Uterus (tissue), 4 donors: ENCODE measurements around the gene HIPK4. TPM values are rescaled to one million over a fixed set of nuclear protein-coding genes. Genes with fewer than 3 reads are reported as not detected.
"Not testable (repeated sequence)": the region's sequence is repeated elsewhere in the genome, so short reads cannot be mapped to it uniquely, and the experiment has no call there.

Source experiments
- DNase-seq, 2 donors: peaks; one replicate each; pipeline ENCODE4 v3.0.0-alpha.2; 2019 to 2020
- H3K27ac ChIP-seq, 2 donors: fragments of 200-600 bp; sonication (generic); 1 replicate in 1 of 2; 2 replicates in 1 of 2; pipeline ENCODE4 v1.5.1; 2016 to 2018
- H3K27me3 ChIP-seq, 2 donors: fragments of 200-600 bp; sonication (generic); one replicate each; pipeline ENCODE4 v1.5.1; 2018 to 2019; ENCODE audit warnings: control low read depth in 1 of 2
- H3K36me3 ChIP-seq, 2 donors: fragments of 200-600 bp; sonication (generic); one replicate each; pipeline ENCODE4 v1.5.1; 2019; ENCODE audit warnings: control low read depth in 1 of 2
- H3K4me1 ChIP-seq, 2 donors: fragments of 200-600 bp; sonication (generic); one replicate each; pipeline ENCODE4 v1.5.1; 2018 to 2019; ENCODE audit warnings: control low read depth in 1 of 2
- H3K4me3 ChIP-seq, 2 donors: fragments of 200-600 bp; sonication (generic); 1 replicate in 1 of 2; 2 replicates in 1 of 2; pipeline ENCODE4 v1.5.1; 2018 to 2019; ENCODE audit warnings: mild to moderate bottlenecking in 1 of 2
- H3K9me3 ChIP-seq, 2 donors: fragments of 200-600 bp; sonication (generic); one replicate each; pipeline ENCODE4 v1.5.1; 2019; ENCODE audit warnings: control low read depth in 1 of 2
- CTCF ChIP-seq, 4 experiments: fragments of 200-600 bp in 2 of 4; fragments of 450-650 bp in 2 of 4; sonication (generic) in 2 of 4; IDR thresholded peaks; one replicate each; pipeline ENCODE4 v1.5.1; 2016 to 2019; ENCODE audit warnings: antibody characterized with exemption in 4 of 4, mild to moderate bottlenecking in 2 of 4, moderate library complexity in 1 of 4
- POLR2A ChIP-seq, 2 donors: fragments of 450-650 bp; IDR thresholded peaks; one replicate each; pipeline ENCODE4 v1.6.1; 2016; ENCODE audit warnings: antibody characterized with exemption in 2 of 2, mild to moderate bottlenecking in 1 of 2, moderate library complexity in 1 of 2
- intact Hi-C: fragments of 100-400 bp; cut with DNase I; formaldehyde crosslinking; loops from one replicate; pipeline ENCODE4 v1.15.1; 2023; ENCODE audit warnings: low total_unique reads
- microRNA-seq: library from miRNA; unstranded; fragments of <30 nt; microRNA quantifications from one replicate; pipeline ENCODE4, GENCODE V29; 2016; ENCODE audit warnings: borderline microRNAs expressed, borderline replicate concordance
- small RNA-seq: library from RNA; depleted of rRNA; stranded (forward); fragments of <200 nt; gene quantifications from one replicate; pipeline ENCODE3, GENCODE V24; 2016
- total RNA-seq, 4 donors: library from RNA; depleted of rRNA in 3 of 4; stranded (reverse); fragments of >200 nt in 3 of 4; gene quantifications; one replicate each; pipeline versions ENCODE4 v1.1.0 to v1.2.4, GENCODE V29; 2014 to 2023
- donor health status: DM: yes; HTN: yes; CAD: no.

Gene HIPK4
- total RNA-seq, 4 donors from 2014 or later: 0.40 to 0.48 TPM; not detected in 2

GRCh38 chr19:40335101-40335500 is 54.9 kb downstream of the HIPK4 start:
- Histone ChIP-seq H3K27me3 (no peaks in the 10 kb centered on the region), H3K4me1 (no peaks in the 10 kb centered on the region), H3K36me3 (no peaks in the 10 kb centered on the region), H3K27ac (no peak overlapping the region), H3K4me3 (no peak overlapping the region), H3K9me3 (no peaks in the 10 kb centered on the region)
- intact Hi-C loops: no loop called here
- TF ChIP-seq POLR2A (IDR thresholded peaks at IDR 0.05): no peak
- no peak for TF ChIP-seq CTCF (IDR thresholded peaks at IDR 0.05)
- DNase-seq: no peak

- H3K27ac ChIP-seq, H3K36me3 ChIP-seq, intact Hi-C loops, H3K9me3 ChIP-seq, H3K27me3 ChIP-seq, H3K4me3 ChIP-seq, H3K4me1 ChIP-seq, DNase-seq: not testable (repeated sequence)
Measured at GRCh38 chr19:40333083-40333482, 56.9 kb downstream of the HIPK4 start.

GRCh38 chr19:40332669-40333068 is 57.3 kb downstream of the HIPK4 start:
- H3K4me3 ChIP-seq: no peak overlapping the region
- TF ChIP-seq POLR2A (IDR thresholded peaks at IDR 0.05): no peak
- no peak for TF ChIP-seq CTCF (IDR thresholded peaks at IDR 0.05)
- H3K27ac ChIP-seq: no peak overlapping the region
- no peaks in the 10 kb centered on the region for H3K36me3 ChIP-seq
- H3K9me3 ChIP-seq: no peaks in the 10 kb centered on the region
- no peaks in the 10 kb centered on the region for H3K4me1 ChIP-seq
- no peak for DNase-seq
- no peaks in the 10 kb centered on the region for H3K27me3 ChIP-seq
- intact Hi-C loops: no loop called here

- no peaks in the 10 kb centered on the region for H3K9me3 ChIP-seq
- H3K4me1 ChIP-seq: no peaks in the 10 kb centered on the region
- TF ChIP-seq POLR2A (IDR thresholded peaks at IDR 0.05) (no peak), CTCF (IDR thresholded peaks at IDR 0.05) (no peak)
- H3K27ac ChIP-seq: no peak overlapping the region
- DNase-seq: no peak
- H3K4me3 ChIP-seq: no peak overlapping the region
- H3K27me3 ChIP-seq: no peaks in the 10 kb centered on the region
- intact Hi-C loops: no loop called here
- no peaks in the 10 kb centered on the region for H3K36me3 ChIP-seq
Measured at GRCh38 chr19:40331052-40331451, 58.9 kb downstream of the HIPK4 start.

Small RNAs within 50 kb of the gene (microRNA-seq; reads per million reads assigned to microRNA genes)
- gene MIR6796: not detected

Small RNAs within 50 kb of the gene (small RNA-seq; reads per million reads assigned to genes)
- gene MIR6796 (not detected), gene RF00019 (not detected)

Other genes with a start within 250 kb of the HIPK4 start
- gene MAP3K10, start 198.8 kb downstream of the HIPK4 start, total RNA-seq: 10 to 100 TPM in 1 of 4 donors, 1 to 10 TPM in 3; 1.0 to 29.0 (median 3.1) TPM
- gene TTC9B, start 171.8 kb downstream of the HIPK4 start, total RNA-seq: not detected
- under 1 TPM in 2 of 4 donors, not detected in 2; 0.21 to 0.61 TPM for gene CCNP, start 163.5 kb downstream of the HIPK4 start, total RNA-seq
- gene AKT2, start 104.8 kb downstream of the HIPK4 start, total RNA-seq: 100 to 1,000 TPM in 2 of 4 donors, 10 to 100 TPM in 2; 32.6 to 177 (median 95.2) TPM
- gene C19orf47, start 41.8 kb downstream of the HIPK4 start, total RNA-seq: 10 to 100 TPM in 2 of 4 donors, 1 to 10 TPM in 2; 7.1 to 21.2 (median 13.3) TPM
- 100 to 1,000 TPM; 108 to 372 (median 158) TPM for gene PLD3, start 41.5 kb downstream of the HIPK4 start, total RNA-seq
- gene PRX, start 23.2 kb upstream of the HIPK4 start, total RNA-seq: 1 to 10 TPM; 3.3 to 7.5 (median 4.8) TPM
- 10 to 100 TPM in 3 of 4 donors, 1 to 10 TPM in 1; 3.1 to 18.4 (median 15.8) TPM for gene SERTAD1, start 35.8 kb upstream of the HIPK4 start, total RNA-seq
- 10 to 100 TPM in 3 of 4 donors, 1 to 10 TPM in 1; 1.0 to 81.5 (median 44.7) TPM for gene SERTAD3, start 54.2 kb upstream of the HIPK4 start, total RNA-seq
- 100 to 1,000 TPM in 2 of 4 donors, 10 to 100 TPM in 2; 51.5 to 206 (median 115) TPM for gene BLVRB, start 75.6 kb upstream of the HIPK4 start, total RNA-seq
- 1 to 10 TPM in 3 of 4 donors, not detected in 1; 3.1 to 7.0 (median 5.3) TPM for gene SPTBN4, start 76.8 kb upstream of the HIPK4 start, total RNA-seq
- gene SHKBP1, start 186.7 kb upstream of the HIPK4 start, total RNA-seq: 10 to 100 TPM; 15.1 to 57.4 (median 21.9) TPM
- gene LTBP4, start 211.2 kb upstream of the HIPK4 start, total RNA-seq: 1,000 to 10,000 TPM in 1 of 4 donors, 100 to 1,000 TPM in 3; 163 to 1,000 (median 501) TPM